Measurements from ENCODE around the gene GSX2.

GSX2 gene

DNA sequence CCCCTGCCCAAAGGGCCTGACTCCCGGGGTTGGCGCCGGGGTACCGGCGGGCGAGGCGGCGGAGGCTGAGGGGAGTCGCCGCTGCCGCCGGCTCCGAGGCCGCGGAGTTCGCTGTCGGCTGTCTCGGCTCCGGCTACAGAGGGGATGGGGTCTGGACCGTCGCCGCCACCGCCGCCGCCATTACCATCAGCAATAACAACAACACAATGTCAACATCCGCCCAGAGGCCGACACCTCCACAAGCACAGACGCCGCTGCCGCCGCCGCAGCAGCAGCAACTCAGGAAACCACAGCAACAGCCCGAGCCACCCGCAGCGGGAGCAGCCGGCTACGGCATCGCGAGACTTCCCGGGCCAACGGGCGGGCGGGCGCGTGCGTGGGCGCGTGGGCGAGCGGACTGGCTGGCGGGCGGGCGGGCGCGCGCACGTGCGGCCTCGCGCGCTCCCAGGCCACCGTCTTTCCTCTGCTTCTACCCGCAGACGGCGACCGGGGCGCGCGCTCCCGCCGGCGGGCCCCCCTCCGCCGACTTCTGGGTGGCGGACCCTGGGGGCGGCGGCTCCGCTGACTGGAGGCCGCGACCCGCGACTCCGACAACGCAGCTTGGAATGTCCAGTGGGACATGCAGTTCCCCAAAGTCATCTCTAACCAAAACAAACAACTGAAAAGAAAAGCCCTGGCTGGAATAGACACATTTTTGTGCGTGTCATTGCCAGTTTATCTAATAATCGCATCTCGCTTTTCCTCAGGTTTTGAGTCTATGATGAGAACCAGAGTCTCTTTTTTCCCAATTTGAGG lies 35.4 kb upstream of the GSX2 start, which contains the start of gene CHIC2 (continued):
- TF ChIP-seq ZNF501 (tag by site-specific recombination; IDR thresholded peaks at IDR 0.05), result peak; percentile 59; the same call in 1 of the 2 replicates
- no peak for TF ChIP-seq KLF7 (tag by site-specific recombination; IDR thresholded peaks at IDR 0.05; ENCODE audit: borderline replicate concordance)
- peak; percentile 66; the same call in 1 of the 2 replicates for TF ChIP-seq SCRT2 (tag by site-specific recombination; IDR thresholded peaks at IDR 0.05)
- 0 out of 2 replicates have a peak, but pooled peaks have one; percentile 34 for TF ChIP-seq ZNF629 (tag by site-specific recombination; IDR thresholded peaks at IDR 0.05)
- TF ChIP-seq, protein P1, sequence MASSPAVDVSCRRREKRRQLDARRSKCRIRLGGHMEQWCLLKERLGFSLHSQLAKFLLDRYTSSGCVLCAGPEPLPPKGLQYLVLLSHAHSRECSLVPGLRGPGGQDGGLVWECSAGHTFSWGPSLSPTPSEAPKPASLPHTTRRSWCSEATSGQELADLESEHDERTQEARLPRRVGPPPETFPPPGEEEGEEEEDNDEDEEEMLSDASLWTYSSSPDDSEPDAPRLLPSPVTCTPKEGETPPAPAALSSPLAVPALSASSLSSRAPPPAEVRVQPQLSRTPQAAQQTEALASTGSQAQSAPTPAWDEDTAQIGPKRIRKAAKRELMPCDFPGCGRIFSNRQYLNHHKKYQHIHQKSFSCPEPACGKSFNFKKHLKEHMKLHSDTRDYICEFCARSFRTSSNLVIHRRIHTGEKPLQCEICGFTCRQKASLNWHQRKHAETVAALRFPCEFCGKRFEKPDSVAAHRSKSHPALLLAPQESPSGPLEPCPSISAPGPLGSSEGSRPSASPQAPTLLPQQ (tag by site-specific recombination; IDR thresholded peaks at IDR 0.05), result peak; percentile 34; the same call in 1 of the 2 replicates
- TF ChIP-seq, protein P2, sequence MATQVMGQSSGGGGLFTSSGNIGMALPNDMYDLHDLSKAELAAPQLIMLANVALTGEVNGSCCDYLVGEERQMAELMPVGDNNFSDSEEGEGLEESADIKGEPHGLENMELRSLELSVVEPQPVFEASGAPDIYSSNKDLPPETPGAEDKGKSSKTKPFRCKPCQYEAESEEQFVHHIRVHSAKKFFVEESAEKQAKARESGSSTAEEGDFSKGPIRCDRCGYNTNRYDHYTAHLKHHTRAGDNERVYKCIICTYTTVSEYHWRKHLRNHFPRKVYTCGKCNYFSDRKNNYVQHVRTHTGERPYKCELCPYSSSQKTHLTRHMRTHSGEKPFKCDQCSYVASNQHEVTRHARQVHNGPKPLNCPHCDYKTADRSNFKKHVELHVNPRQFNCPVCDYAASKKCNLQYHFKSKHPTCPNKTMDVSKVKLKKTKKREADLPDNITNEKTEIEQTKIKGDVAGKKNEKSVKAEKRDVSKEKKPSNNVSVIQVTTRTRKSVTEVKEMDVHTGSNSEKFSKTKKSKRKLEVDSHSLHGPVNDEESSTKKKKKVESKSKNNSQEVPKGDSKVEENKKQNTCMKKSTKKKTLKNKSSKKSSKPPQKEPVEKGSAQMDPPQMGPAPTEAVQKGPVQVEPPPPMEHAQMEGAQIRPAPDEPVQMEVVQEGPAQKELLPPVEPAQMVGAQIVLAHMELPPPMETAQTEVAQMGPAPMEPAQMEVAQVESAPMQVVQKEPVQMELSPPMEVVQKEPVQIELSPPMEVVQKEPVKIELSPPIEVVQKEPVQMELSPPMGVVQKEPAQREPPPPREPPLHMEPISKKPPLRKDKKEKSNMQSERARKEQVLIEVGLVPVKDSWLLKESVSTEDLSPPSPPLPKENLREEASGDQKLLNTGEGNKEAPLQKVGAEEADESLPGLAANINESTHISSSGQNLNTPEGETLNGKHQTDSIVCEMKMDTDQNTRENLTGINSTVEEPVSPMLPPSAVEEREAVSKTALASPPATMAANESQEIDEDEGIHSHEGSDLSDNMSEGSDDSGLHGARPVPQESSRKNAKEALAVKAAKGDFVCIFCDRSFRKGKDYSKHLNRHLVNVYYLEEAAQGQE (tag by site-specific recombination; IDR thresholded peaks at IDR 0.05), result peak; percentile 15; the same call in 1 of the 2 replicates
- TF ChIP-seq ZNF423 (tag by site-specific recombination; IDR thresholded peaks at IDR 0.05), result no peak
- no peak for TF ChIP-seq ZNF155 (tag by site-specific recombination; IDR thresholded peaks at IDR 0.05)
- no peak for TF ChIP-seq ZBTB1 (tag by site-specific recombination; IDR thresholded peaks at IDR 0.05)
- peak; percentile 16; the same call in 1 of the 2 replicates for TF ChIP-seq ZFHX2 (tag by site-specific recombination; conservative IDR thresholded peaks at IDR 0.05)
- no peak for TF ChIP-seq ZNF175 (tag by site-specific recombination; IDR thresholded peaks at IDR 0.05)
- peak; percentile 7; the same call in 1 of the 2 replicates for TF ChIP-seq KLF1 (tag by site-specific recombination; IDR thresholded peaks at IDR 0.05)
- peak; percentile 40; the same call in 1 of the 2 replicates for TF ChIP-seq GLIS2 (tag by site-specific recombination; IDR thresholded peaks at IDR 0.05)
- TF ChIP-seq EGR2 (tag by site-specific recombination; IDR thresholded peaks at IDR 0.05; ENCODE audit: low read depth), result peak; percentile 25; the same call in 1 of the 2 replicates
- TF ChIP-seq ZNF610 (tag by site-specific recombination; IDR thresholded peaks at IDR 0.05; ENCODE audit: borderline replicate concordance), result no peak
- no peak for TF ChIP-seq ZNF433 (tag by site-specific recombination; IDR thresholded peaks at IDR 0.05; ENCODE audit: low read depth)
- TF ChIP-seq YY1 (tag by site-specific recombination; IDR thresholded peaks at IDR 0.05), result peak; percentile 77
- TF ChIP-seq, protein P3, sequence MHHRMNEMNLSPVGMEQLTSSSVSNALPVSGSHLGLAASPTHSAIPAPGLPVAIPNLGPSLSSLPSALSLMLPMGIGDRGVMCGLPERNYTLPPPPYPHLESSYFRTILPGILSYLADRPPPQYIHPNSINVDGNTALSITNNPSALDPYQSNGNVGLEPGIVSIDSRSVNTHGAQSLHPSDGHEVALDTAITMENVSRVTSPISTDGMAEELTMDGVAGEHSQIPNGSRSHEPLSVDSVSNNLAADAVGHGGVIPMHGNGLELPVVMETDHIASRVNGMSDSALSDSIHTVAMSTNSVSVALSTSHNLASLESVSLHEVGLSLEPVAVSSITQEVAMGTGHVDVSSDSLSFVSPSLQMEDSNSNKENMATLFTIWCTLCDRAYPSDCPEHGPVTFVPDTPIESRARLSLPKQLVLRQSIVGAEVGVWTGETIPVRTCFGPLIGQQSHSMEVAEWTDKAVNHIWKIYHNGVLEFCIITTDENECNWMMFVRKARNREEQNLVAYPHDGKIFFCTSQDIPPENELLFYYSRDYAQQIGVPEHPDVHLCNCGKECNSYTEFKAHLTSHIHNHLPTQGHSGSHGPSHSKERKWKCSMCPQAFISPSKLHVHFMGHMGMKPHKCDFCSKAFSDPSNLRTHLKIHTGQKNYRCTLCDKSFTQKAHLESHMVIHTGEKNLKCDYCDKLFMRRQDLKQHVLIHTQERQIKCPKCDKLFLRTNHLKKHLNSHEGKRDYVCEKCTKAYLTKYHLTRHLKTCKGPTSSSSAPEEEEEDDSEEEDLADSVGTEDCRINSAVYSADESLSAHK (tag by site-specific recombination; IDR thresholded peaks at IDR 0.05), result no peak
- TF ChIP-seq ZNF302 (tag by site-specific recombination; IDR thresholded peaks at IDR 0.05; ENCODE audit: low read depth), result no peak
- TF ChIP-seq SP7 (tag by site-specific recombination; IDR thresholded peaks at IDR 0.05), result peak; percentile 50
- TF ChIP-seq GLIS1 (tag by site-specific recombination; IDR thresholded peaks at IDR 0.05), result 0 out of 2 replicates have a peak, but pooled peaks have one; percentile 49
- TF ChIP-seq ZSCAN23 (tag by site-specific recombination; IDR thresholded peaks at IDR 0.05), result no peak
- TF ChIP-seq ZNF658 (tag by site-specific recombination; IDR thresholded peaks at IDR 0.05), result no peak
- peak; percentile 64 for TF ChIP-seq ZNF600 (tag by site-specific recombination; IDR thresholded peaks at IDR 0.05)
- TF ChIP-seq, protein P4, sequence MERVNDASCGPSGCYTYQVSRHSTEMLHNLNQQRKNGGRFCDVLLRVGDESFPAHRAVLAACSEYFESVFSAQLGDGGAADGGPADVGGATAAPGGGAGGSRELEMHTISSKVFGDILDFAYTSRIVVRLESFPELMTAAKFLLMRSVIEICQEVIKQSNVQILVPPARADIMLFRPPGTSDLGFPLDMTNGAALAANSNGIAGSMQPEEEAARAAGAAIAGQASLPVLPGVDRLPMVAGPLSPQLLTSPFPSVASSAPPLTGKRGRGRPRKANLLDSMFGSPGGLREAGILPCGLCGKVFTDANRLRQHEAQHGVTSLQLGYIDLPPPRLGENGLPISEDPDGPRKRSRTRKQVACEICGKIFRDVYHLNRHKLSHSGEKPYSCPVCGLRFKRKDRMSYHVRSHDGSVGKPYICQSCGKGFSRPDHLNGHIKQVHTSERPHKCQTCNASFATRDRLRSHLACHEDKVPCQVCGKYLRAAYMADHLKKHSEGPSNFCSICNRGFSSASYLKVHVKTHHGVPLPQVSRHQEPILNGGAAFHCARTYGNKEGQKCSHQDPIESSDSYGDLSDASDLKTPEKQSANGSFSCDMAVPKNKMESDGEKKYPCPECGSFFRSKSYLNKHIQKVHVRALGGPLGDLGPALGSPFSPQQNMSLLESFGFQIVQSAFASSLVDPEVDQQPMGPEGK (tag by site-specific recombination; IDR thresholded peaks at IDR 0.05), result no peak
- TF ChIP-seq ZEB2 (tag by site-specific recombination; IDR thresholded peaks at IDR 0.05), result peak; percentile 60
- TF ChIP-seq ZFP37 (tag by site-specific recombination; IDR thresholded peaks at IDR 0.05), result 0 out of 2 replicates have a peak, but pooled peaks have one; percentile 48
- no peak for TF ChIP-seq ZNF24 (tag by site-specific recombination; IDR thresholded peaks at IDR 0.05)

Measured in HEK293 (cell line).